K562 (cell line): ENCODE data around the gene YIPF5. TPM values are rescaled to one million over a fixed set of nuclear protein-coding genes. Genes with fewer than 3 reads are reported as not detected.

Experiments
- CBFA2T3 ChIP-seq: fragments of 450-650 bp; IDR thresholded peaks from 2 replicates; pipeline ENCODE4 v1.6.1; 2017
- CTCF ChIP-seq, 3 experiments: IDR thresholded peaks in 2 of 3; conservative IDR thresholded peaks in 1 of 3; 2 replicates each; pipeline ENCODE4 v1.5.1; 2011 to 2012; ENCODE audit warnings: low read length in 3 of 3, mild to moderate bottlenecking in 3 of 3, control low read depth in 2 of 3, improper control_type of control experiment in 1 of 3, inconsistent platforms in 1 of 3, low read depth in 1 of 3, mixed read lengths in 1 of 3, moderate library complexity in 1 of 3; ENCODE audit not compliant: insufficient read depth in 2 of 3
- DEAF1 ChIP-seq: fragments of 450-650 bp; formaldehyde crosslinking; IDR thresholded peaks from 2 replicates; pipeline ENCODE4 v1.4.0; 2020; ENCODE audit warnings: mild to moderate bottlenecking, moderate library complexity
- DIDO1 ChIP-seq: fragments of 450-650 bp; IDR thresholded peaks from 2 replicates; pipeline ENCODE4 v1.6.1; 2016; ENCODE audit warnings: low read depth, missing biosample characterization, missing genetic modification characterization
- ETS2 ChIP-seq: IDR thresholded peaks from 2 replicates; pipeline ENCODE4 v1.6.1; 2016; ENCODE audit warnings: borderline replicate concordance, missing genetic modification characterization, mild to moderate bottlenecking, moderate library complexity, missing compliant biosample characterization; ENCODE audit not compliant: poor library complexity, severe bottlenecking
- FOSL1 ChIP-seq: fragments of 200-800 bp; sonication (Bioruptor generic); conservative IDR thresholded peaks from 2 replicates; pipeline ENCODE4 v1.6.1; 2016; ENCODE audit warnings: missing genetic modification characterization, missing compliant biosample characterization
- ILF3 ChIP-seq: fragments of 450-650 bp; IDR thresholded peaks from 2 replicates; pipeline ENCODE4 v1.6.1; 2018; ENCODE audit warnings: antibody characterized with exemption, mild to moderate bottlenecking, moderate library complexity, borderline replicate concordance
- KLF10 ChIP-seq: fragments of 250-450 bp; sonication (Bioruptor Pico); IDR thresholded peaks from 2 replicates; pipeline ENCODE4 v1.6.1; 2021; ENCODE audit warnings: matching md5 sums
- PCBP1 ChIP-seq: fragments of 200-400 bp; formaldehyde crosslinking; IDR thresholded peaks from 2 replicates; pipeline ENCODE4 v1.6.1; 2018; ENCODE audit warnings: mild to moderate bottlenecking, low read depth, low read length; ENCODE audit not compliant: poor library complexity, severe bottlenecking
- PTBP1 ChIP-seq: fragments of 200-400 bp; formaldehyde crosslinking; IDR thresholded peaks from 2 replicates; pipeline ENCODE4 v1.6.1; 2017; ENCODE audit warnings: low read depth, low read length
- RB1 ChIP-seq: fragments of 450-650 bp; IDR thresholded peaks from 2 replicates; pipeline ENCODE4 v1.6.1; 2017; ENCODE audit warnings: low read depth, mild to moderate bottlenecking
- RBBP5 ChIP-seq: fragments of 200-600 bp; sonication (generic); IDR thresholded peaks from 2 replicates; pipeline ENCODE4 v1.6.1; 2012; ENCODE audit warnings: borderline replicate concordance, mild to moderate bottlenecking, low read length, control low read depth, inconsistent platforms; ENCODE audit not compliant: insufficient read depth, poor library complexity, severe bottlenecking
- SMC3 ChIP-seq: conservative IDR thresholded peaks from 2 replicates; pipeline ENCODE4 v1.6.1; 2011; ENCODE audit warnings: low read depth, low read length, improper control_type of control experiment; ENCODE audit not compliant: insufficient read depth
- SP1 ChIP-seq: sonication (generic); formaldehyde crosslinking; IDR thresholded peaks from 2 replicates; pipeline ENCODE4 v1.8.1; 2022; ENCODE audit warnings: mild to moderate bottlenecking, missing genetic modification reagents
- STAT5A ChIP-seq: IDR thresholded peaks from 2 replicates; pipeline ENCODE4 v1.6.1; 2012; ENCODE audit warnings: low read length, inconsistent platforms, borderline replicate concordance
- TFE3 ChIP-seq: fragments of 450-650 bp; formaldehyde crosslinking; IDR thresholded peaks from 2 replicates; pipeline ENCODE4 v1.4.0; 2020; ENCODE audit warnings: mild to moderate bottlenecking, mixed read lengths
- ZBTB26 ChIP-seq: fragments of 450-650 bp; formaldehyde crosslinking; IDR thresholded peaks from 2 replicates; pipeline ENCODE4 v1.4.0; 2022; ENCODE audit warnings: missing genetic modification characterization
- ZNF12 ChIP-seq: sonication (generic); formaldehyde crosslinking; IDR thresholded peaks from 2 replicates; pipeline ENCODE4 v1.4.0; 2020; ENCODE audit warnings: mild to moderate bottlenecking, missing genetic modification reagents
- ZNF24 ChIP-seq: fragments of 450-650 bp; IDR thresholded peaks from 2 replicates; pipeline ENCODE4 v1.6.1; 2016
- ZNF655 ChIP-seq: fragments of 250-450 bp; sonication (Bioruptor Pico); IDR thresholded peaks from 2 replicates; pipeline ENCODE4 v1.5.0; 2021
- ZSCAN29 ChIP-seq: fragments of 450-650 bp; IDR thresholded peaks from 2 replicates; pipeline ENCODE4 v1.6.1; 2017
- polyA plus RNA-seq, 8 experiments: library from polyadenylated mRNA; depleted of rRNA in 4 of 8; stranded (reverse) in 5 of 8; unstranded in 3 of 8; fragments of >200 nt; fragmentation: Nextera tagmentation in 2 of 8; fragmentation: Illumina TruSeq in 1 of 8; extraction: Ambion mirVana in 2 of 8; extraction: Trizol in 1 of 8; gene quantifications; 2 replicates each; pipeline versions ENCODE4 v1.2.1 to v1.2.3, GENCODE V29; 2011 to 2014; ENCODE audit warnings: inconsistent platforms in 1 of 8, missing spikeins in 1 of 8
- total RNA-seq, 7 experiments: library from RNA; depleted of rRNA in 6 of 7; stranded (reverse); fragments of >200 nt in 6 of 7; fragmentation: Illumina TruSeq in 2 of 7; extraction: Trizol in 2 of 7; gene quantifications; 2 replicates each; pipeline versions ENCODE4 v1.2.1 to v1.2.3, GENCODE V29; 2011 to 2021; ENCODE audit warnings: low replicate concordance in 1 of 7

YIPF5 gene
- total and polyA plus RNA-seq, 9 of the 15 experiments (the other 6 are each of a cell fraction or from before 2014, with no cell fraction given) = 12.1 to 52.9 (median 33.7) TPM

- TF ChIP-seq DEAF1 (CRISPR knock-in tag) (peak; percentile 63), DIDO1 (tag) (no peak), ZNF12 (CRISPR knock-in tag) (no peak), SMC3 (peak; percentile 62; the same call in 1 of the 2 replicates), TFE3 (CRISPR knock-in tag) (no peak), KLF10 (CRISPR knock-in tag) (no peak), ETS2 (tag) (no peak), RB1 (no peak), PTBP1 (no peak), RBBP5 (no peak), PCBP1 (no peak), ZNF24 (no peak), ZNF655 (CRISPR knock-in tag) (no peak), CBFA2T3 (no peak), FOSL1 (tag) (no peak), STAT5A (no peak), ZSCAN29 (no peak), SP1 (CRISPR knock-in tag) (no peak), ILF3 (no peak), ZBTB26 (CRISPR knock-in tag) (no peak), CTCF (IDR thresholded peaks at IDR 0.05 in 2 of 3, conservative IDR thresholded peaks at IDR 0.05 in 1 of 3; ENCODE audit: insufficient read depth in 2 of 3, low read depth in 1 of 3, low read length in 3 of 3) (peak; percentile 59 to 82 (median 77))
Observed at GRCh38 chr5:144203750-144204596, 33.5 kb upstream of the YIPF5 start (continued).
